Measurements from ENCODE around the gene LCP1. TPM values are rescaled to one million over a fixed set of nuclear protein-coding genes. Genes with fewer than 3 reads are reported as not detected.
"Not testable (repeated sequence)": the region's sequence is repeated elsewhere in the genome, so short reads cannot be mapped to it uniquely, and the experiment has no call there.

The LCP1 gene
- polyA plus RNA-seq, 1 donor, result 14.2 TPM

DNA sequence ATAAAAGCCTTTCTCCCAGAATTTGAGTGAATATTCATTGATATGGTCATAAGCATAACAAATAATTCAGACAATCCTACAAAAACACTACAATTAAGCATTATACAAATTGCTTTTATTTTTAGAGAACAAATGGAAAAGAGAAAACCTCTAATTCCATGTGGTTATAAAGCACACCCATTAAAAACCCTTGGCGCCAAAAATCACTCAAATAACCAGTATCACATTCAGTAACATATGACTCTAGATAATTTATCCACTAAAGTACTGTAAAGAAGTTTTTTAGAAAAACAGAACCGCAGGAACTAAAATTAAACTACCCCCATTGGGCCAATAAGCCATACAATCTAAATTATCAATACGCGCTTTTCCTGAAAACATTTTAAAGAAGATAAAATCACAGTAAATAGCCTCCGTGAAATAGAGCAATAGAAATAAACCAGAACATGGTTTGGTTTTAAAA lies 569 bp downstream of the LCP1 start:
- DNase-seq, result no peak

GRCh38 chr13:46179969-46180763 lies 1.8 kb downstream of the LCP1 start:
- no peak for DNase-seq

DNA sequence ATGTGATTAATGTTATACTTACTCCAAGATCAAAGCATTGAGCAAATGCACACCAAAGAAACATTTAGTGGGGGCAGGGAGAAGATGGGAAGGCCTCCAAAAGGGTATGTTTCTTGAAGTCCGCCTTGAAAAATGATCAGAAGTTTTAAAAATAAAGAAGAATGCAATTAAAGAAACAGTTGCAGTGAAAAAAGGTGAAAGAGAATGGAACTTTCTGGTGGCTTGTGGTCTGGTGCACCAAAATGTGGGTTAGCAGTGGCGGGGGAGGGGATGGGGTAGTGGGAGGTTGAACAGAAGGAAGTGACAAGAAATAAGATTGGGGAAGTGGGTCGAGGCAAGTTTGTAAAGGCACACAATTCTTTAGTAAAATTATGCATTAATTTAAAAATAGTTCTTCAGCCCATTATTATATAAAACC lies 2.5 kb downstream of the LCP1 start:
- DNase-seq, result no peak

DNA sequence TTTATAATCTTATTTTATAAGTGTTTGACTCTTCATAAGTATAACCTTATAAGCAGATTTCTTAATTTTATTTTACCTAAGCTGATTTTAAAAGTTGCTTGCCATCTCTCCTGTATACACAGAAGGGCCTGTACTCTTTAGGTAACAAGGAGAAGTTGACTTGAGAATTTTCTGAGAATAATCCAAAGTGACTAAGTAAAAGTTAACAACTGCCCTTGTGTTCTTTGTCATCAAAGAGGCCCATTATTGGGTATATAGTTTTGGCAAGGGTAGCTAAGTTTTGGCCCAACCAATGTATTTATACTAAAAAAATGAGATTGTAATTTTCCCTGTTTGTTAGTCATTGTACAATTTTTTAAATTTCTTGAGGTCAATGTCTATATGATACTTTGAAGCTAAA lies 3.2 kb downstream of the LCP1 start:
- DNase-seq, result no peak

DNA sequence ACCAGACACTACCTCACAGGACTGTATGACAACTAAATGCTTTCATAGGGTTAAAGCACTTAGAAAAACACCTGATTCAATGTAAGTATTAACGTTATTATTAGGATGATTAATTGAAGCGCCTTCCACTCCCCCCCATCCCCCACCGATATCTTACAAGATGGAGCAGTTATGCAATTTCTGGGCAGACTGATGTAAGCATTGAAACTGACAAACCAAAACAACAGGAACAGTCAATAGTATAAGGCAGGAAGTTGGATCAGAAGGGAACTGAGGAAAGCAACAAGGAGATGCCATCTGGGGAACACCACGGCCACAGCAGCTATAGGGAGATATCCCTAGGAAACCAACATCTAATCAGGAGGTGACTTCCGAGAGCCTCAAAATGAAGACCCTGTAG lies 3.8 kb downstream of the LCP1 start:
- no peak for DNase-seq

DNA sequence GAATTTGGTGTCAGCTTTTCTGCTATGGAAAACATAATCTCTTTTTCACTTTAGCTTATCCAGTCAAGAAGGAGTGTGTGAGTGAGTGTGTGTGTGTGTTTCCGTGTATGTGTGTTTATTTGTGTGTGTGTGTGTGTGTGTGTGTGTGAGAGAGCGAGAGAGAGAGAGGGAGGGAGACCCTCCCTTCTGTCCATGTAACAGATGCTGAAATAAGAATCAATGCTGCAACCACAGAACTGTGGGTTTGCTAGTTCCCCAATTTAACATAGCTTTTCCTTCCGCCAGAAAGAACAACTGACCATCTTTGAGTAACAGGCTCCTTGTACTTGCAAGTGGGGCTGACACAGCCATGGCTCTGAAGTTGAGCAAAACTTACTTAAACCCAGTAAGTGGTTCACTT lies 5.2 kb downstream of the LCP1 start:
- DNase-seq, result no peak

GRCh38 chr13:46173656-46174055 lies 8.3 kb downstream of the LCP1 start:
- DNase-seq, result no peak

- no peak for DNase-seq
These were observed 9.4 kb downstream of the LCP1 start for GRCh38 chr13:46172531-46172991.

- DNase-seq, result no peak
These were observed 10.2 kb downstream of the LCP1 start for GRCh38 chr13:46171739-46172138.

- DNase-seq, result no peak
These were observed 10.8 kb downstream of the LCP1 start for GRCh38 chr13:46171217-46171616.

- DNase-seq, result no peak
These were observed 11.3 kb downstream of the LCP1 start for GRCh38 chr13:46170687-46171086.

GRCh38 chr13:46170268-46170667 lies 11.7 kb downstream of the LCP1 start:
- DNase-seq, result no peak

DNA sequence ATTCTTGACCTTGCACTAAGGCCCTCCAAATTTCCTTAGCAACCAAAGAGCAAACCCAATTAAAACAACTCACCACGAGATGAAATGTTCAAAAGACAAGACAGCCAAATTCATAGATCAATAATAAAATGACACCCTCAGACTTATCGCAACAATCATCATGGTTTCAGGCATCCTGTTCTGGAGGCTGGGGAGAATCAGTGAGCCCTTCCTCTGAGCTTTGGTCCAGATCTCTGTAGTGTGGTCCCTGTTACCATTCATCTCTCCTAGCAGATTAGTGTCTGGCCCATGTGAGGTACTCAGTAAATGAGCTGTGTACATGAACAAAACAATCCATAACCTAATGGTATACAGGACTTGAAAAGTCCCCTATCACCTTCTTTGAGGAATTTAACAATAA lies 12.2 kb downstream of the LCP1 start:
- no peak for DNase-seq

DNA sequence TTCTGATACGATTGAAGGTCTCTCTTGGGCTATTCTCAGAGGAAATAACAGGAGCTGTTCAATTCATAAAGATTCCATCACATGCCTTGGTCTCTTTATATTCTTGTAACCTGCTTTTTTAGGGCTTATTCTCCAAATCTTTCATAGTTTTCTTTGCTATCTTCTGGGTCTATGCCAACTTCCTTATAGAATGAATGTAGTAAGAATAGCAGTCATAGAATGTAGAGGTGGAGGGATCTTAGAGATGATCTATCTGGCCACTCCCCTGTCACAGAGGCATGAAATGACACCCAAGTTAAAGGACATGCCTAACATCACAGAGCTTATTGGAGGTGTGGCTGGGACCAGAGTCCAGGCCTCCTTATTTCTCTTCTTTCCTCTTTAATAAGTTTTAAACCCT lies 13.2 kb downstream of the LCP1 start:
- no peak for DNase-seq

GRCh38 chr13:46168341-46168740 lies 13.6 kb downstream of the LCP1 start:
- no peak for DNase-seq

GRCh38 chr13:46166947-46167610 lies 14.9 kb downstream of the LCP1 start:
- DNase-seq, result no peak

- no peak for DNase-seq
These were observed 15.8 kb downstream of the LCP1 start for GRCh38 chr13:46166224-46166584.

- no peak for DNase-seq
These were observed 16.3 kb downstream of the LCP1 start for GRCh38 chr13:46165485-46166223.

DNA sequence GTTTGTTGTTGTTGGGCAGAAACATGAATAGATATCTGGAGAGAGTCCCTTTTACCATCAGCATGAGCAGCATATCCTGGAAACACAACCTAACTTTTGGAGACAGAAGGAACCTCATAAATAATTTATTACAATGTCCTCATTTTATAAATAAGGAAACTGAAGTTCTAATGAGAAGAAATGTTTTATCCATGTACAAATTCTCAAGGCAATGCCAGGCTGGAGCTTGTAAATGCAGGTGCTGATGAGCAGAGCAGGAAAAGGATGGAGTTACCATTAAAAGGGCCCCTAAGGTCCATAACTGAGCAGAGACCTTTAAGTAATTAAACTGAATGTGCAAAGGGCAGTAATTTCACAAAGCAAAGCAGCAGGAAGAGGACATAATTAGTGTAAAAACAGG lies 17.3 kb downstream of the LCP1 start:
- DNase-seq, result no peak

DNA sequence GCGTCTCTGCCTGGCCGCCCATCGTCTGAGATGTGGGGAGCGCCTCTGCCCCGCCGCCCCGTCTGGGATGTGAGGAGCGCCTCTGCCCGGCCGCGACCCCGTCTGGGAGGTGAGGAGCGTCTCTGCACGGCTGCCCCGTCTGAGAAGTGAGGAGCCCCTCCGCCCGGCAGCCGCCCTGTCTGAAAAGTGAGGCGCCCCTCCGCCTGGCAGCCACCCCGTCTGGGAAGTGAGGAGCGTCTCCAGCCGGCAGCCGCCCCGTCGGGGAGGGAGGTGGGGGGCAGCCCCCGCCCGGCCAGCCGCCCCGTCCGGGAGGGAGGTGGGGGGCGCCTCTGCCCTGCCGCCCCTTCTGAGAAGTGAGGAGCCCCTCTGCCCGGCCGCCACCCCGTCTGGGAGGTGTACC lies 19.2 kb downstream of the LCP1 start:
- DNase-seq, result not testable (repeated sequence)

DNA sequence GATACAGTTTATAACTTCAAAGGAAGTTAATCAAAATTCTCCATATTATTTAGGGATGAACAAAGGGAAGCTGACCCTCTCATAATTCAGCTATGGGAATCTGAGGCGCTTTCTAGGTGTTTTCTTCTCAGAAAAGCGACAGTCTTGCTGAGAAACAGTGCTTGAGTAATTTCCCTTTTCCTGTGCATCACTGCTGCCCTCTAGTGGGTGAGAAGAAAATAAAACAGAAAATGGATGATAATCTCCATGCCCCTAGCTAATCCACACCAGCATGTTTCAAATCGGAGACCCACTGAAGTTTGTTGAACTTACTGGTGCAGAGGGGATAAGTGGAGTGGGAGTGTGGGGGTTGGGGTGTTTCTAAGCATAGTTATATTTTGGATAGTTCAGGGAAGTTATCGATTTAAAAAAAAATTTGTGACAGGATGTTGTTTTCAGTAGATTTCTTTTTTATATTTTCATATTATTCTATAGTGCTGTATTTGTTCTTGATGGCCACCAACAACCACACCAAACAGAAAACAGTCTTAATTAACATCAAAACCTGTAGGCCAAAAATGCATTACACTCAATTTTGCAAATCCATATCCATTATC lies 21.4 kb downstream of the LCP1 start:
- DNase-seq, result peak; percentile 56

GRCh38 chr13:46160065-46160464 lies 21.9 kb downstream of the LCP1 start:
- DNase-seq, result no peak

DNA sequence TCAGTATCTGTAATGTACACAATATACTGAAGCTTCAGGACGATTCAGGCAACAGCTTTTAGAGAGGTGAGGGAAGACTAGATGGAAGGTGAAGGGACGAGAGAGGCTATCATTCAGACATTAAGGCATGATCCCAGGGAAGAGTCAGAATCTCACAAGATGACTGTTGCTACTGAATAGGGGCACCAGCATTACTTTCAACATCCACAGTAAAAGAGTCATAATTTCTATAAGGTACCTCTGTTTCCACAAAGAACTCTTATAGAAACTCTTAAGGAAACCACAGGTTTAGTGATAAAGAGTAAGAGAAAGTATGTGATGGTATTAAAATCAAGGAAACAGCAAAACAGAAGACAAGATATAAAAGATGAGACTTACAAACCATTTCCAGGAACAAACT lies 23.0 kb downstream of the LCP1 start:
- no peak for DNase-seq
